Astrocyte of the hippocampus (primary cell): ENCODE data around the gene TMEM243.

Experiments used
- DNase-seq: peaks from one replicate; pipeline ENCODE4 v3.0.0; 2011; ENCODE audit warnings: low read depth, low spot score

The TMEM243 gene

DNA sequence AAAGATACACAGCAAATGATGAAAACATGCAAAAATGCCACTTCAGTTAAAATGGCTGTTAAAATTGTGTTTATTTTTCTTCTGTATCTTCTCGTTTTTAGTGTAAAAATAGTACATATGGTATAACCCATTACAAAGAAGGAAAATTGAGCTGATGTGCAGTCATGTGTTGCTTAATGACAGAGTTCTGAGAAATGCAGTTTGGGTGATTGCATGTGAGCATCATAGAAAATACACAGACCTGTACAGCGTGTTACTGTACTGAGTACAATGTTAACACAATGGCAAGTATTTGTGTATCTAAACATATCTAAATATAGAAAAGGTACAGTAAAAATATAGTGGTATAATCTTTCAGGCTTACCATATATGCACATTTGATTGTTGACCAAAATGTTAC is 60.0 kb downstream of the TMEM243 start:
- no peak for DNase-seq

DNA sequence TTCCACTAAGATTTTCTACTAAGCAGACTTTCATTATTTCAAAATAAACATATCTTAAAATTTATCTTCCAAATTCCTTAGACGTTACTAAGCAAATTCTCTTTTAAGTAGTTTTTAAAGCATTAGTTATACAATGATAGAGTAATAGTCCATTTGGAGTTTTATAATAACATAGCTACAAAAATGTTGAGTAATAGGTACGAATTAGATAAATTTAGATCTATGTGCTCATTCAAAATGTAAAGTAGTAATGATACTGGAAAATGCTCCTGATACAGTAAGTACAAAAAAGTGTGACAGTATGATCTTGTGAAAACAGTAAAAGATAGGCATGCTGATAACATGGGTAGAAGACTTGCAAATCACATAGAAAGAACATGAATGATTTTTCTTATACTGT is 62.8 kb downstream of the TMEM243 start:
- DNase-seq = no peak

DNA sequence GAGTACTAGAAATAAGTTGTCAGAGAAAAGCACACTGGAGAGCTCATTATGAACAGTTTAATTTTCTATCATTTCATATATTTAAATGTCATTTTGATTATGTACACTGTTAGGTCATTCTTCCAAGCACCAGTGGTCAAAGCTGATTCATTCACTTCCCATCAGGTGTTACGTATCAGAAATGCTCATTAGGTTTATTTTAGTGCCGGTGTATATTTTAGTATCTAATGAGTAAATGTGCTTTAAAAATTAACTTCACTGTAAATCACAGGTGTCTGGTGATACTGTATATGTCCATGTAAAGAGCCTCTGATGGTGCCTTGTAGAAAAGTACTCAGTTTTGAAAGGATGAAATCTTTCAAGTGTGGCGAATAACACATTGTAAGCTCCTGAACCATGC is 63.7 kb downstream of the TMEM243 start:
- no peak for DNase-seq

DNA sequence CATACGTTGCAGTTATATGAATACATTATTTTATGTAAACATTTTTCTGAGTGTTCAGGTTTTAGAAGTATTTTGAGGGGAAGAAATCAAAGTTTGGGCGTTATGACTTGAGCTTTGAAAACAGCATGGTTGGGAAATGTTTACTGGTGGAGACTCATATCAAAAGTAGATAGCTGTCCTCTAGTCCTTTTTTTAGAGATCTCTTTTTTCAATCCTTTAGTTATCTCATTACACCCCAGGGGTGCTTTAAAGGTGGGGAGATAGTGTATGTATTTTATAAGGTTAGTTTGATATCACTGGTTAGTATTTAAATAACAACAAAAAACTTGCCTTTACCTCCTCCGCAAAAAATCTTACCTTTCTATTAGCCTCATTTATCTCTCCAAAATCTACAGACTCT is 65.0 kb downstream of the TMEM243 start:
- DNase-seq = no peak

DNA sequence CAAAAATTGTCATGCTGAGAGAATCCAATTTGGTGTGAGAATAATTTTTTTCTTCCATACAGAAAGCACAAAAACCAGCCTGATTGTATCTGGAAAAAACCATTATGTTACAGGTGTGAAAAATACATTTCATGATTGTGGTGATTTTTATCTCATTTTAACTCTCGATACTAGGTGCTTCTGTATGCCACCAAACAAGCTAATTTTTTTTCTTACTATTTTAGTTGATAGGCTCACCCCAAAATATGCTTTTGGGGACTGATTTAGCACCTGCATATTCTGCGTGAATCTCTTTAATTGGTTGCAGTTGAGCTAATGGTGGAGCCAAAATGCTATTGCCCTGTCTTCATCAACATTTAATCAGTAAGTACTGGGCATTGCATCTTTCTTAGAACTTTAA is 65.4 kb downstream of the TMEM243 start:
- no peak for DNase-seq

DNA sequence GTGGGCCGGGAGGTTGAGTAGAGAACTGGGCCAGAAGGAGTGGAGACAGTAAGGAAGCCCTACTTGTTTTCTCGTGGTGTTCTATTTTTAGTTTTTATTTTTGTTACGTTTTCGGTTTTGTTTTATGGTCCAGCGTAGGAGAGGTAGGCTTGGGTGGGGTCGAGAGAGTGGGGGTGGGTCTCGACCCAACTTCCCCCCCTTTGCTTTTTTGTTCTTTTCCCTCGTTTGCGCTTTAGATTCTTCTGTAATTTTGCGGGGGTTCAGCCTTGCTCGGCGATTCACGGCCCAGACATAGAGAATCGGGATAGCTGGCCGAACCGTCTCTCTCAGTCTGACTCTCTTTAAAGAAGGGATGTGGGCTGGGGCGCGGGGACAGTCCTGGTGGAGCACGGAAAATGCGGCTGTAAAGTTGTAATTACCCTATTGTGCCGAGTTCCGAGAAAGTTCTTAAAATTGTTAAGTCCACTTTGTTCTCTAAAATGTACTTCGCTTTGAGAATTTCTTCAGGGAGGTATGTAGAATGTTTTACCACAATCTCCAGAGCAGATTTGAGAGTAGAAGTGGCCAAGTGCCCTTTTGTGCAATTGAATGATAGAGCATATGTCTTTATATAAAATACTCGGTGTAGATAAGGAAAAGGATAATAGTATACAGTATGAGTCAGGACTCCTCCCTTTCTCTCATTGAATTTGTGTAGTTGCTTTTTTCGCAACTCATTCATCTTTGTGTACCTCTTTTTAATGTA is 66.5 kb downstream of the TMEM243 start:
- DNase-seq = peak; percentile 43

DNA sequence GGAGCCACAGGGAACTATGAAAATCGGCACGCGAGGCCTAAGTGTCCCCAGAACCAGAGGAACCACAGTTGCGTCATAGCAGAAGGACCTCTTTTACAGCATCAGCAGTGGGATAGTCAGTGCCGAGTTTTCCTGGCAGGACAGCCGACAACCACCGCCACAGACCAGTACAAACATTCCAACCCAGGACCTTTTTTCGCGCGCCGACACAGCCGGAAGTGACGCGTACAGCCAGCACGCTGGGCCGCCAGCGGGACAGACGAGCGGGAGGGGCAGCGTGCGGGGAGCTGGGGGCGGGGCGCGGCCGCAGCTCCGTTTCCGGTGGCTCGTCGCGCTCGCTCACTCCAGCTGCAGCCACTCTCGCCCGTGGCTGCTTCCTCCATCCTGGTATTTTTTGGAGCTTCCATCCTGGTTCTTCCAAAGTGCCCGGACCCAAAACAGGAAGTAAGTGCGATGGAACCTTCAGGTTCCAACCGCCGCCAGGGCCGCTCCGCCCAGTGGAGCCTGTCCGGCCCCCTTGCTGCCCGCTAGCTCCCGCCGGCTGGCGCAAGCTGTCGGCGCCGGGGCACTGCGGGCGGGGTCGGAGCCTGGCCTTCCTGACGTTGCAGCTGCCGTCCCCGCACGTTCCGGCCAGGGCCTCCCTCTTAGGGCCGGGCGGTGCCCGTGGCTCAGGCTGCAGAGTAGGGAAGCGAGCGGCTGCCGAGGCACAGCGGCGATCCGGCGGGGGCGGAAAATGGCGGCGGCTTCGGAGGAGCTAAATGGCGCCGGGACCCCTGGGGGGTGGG is 67.2 kb downstream of the TMEM243 start, which contains the start of gene DMTF1:
TSS of gene DMTF1 (plus strand) at position 342 of the 785 bp plus-strand sequence. CDS start 12,489 bp downstream, outside the sequence.
- DNase-seq = peak; percentile 98

DNA sequence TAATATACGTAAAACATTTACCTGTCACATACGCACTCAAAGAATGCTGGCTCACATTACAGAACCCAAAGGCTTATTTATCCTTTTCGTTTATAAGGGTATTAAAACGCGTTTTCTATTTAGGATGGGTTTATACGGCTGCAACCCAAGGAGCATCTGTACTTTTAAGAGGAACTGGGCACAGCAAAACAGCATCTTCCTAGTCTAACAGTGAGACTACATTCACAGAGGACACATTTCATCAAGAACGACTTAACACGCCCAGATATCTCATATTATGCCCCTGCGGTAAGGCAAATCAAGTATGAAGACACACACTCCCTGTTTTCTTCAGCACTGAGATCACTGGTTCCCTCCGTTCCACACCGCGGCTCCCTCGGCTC is 67.8 kb downstream of the TMEM243 start:
- DNase-seq = no peak

DNA sequence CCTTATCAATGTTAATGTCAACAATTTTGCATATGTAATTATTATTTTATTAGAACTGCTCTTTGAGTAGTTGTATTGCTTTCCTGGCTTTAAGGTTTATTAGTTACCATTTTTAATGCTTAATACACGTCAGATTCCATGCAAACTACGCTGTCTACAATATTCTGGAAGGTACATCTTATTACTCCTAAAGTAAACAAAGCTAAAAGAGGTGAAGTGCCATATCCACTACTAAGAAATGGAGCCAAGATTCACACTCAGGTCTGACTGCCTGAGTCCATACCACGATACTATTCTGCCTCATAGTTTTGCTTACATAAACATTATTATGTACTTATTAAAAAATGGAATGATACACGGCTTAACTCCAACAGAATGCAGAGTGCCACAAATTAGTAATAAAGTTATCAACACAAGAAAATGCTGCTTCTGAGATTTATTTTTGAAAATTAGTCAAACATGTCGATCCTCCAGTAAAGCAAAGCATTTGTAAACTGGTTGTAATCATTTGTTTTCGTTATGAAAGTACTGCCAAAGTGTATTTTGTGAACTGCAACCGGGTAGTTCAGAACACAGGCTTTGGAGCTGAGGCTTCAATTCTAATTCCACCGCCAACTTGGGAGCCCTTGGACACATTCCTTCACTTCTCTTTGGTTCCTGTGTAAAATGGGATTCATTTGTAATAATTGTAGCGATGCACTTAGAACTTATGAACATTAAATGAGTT is 68.4 kb downstream of the TMEM243 start:
- DNase-seq = no peak

DNA sequence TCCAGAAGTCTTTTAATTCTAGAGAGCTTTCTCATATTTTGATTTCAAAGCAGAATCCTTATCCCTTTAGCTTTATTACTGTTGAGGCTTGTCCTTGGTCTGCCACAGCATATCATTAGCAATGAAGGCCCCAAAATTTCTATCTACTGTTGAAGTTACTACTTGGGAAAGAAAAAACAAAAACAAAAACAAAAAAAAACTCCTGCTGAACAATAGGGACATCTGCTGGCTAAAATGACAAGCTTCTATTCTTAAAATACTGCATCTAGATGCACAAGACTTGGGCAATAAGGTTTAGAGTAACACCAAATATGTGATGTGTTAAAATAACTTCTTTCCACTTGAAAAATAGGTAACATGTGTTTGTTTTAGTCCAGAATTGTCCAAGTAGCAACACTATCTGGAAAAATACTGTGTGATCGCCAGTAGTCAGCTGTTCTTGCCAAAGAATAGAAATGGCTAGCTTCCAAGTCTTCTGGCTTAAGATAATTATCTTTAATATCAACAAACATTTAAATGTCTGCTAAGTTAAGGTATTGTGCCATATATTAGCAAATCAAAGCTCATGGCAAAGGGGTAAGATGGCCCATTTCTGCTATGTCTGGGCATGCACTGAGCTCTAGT is 71.1 kb downstream of the TMEM243 start:
- peak; percentile 42 for DNase-seq

DNA sequence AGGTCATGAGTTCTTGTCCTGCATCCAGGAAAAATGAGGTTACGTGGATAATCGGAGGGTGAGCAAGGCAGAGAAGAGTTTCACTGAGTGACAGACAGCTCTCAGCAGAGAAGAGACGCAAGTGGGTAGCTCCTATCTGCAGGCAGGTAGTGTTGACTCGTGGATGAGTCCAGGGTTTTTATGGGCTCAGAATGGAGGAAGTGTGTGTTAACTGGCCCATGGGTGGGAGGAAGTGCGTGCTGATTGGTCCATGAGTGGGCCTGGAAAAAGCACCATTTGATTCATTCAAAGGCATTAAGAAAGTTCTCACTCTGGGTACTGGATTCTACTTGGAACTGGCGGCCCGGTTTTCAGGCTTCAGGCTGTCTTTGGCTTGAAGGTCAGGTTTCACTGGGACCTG is 72.0 kb downstream of the TMEM243 start:
- no peak for DNase-seq

DNA sequence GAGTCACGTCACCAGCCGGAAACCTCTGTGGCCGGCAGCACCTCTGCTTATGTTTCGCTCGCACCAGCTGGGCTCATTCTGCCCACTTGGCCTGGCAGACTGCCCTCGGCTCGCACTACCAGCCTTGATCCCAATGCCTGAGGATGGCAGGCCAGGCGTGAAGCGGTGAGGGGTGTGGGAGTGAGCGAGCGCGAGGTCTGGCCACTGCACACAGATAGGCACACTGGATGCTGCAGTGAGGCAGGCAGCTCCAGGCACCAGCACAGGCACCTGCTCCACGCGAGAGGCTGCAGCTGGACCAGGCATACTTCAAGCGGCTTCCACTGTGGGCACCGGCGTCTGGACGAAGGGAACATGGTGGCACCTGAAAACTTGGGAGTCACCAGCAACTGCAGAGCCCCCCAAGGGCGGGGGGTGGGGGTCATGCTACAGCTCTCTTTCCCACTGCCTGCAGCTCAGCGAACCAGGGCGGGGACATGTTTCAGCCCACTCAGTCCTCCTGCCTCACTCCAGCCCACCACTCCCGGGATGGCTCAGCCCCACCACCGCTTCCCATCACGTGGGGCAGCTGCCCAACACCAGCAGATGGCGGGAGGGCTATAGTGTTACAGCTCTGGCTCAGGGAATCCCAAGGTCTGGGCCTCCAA is 72.7 kb downstream of the TMEM243 start:
- DNase-seq = no peak
